SK-MEL-5 (cell line): ENCODE results near the gene CMIP. TPM values are rescaled to one million over a fixed set of nuclear protein-coding genes. Genes with fewer than 3 reads are reported as not detected.
"Not testable (repeated sequence)": the region's sequence is repeated elsewhere in the genome, so short reads cannot be mapped to it uniquely, and the experiment has no call there.

Experiments used
- DNase-seq: peaks from one replicate; pipeline ENCODE4 v3.0.0-alpha.2; 2016; ENCODE audit warnings: low read depth, low spot score
- in situ Hi-C: cut with HindIII; loops from 2 replicates; pipeline ENCODE4 v1.10.0; 2016; ENCODE audit warnings: low sequenced_read_pairs, high pct_unique_total_duplicates, low pct_unique_long_range_greater_than_20kb
- total RNA-seq: library from RNA; depleted of rRNA; stranded (reverse); fragments of >200 nt; shearing (Covaris generic); gene quantifications from 2 replicates; pipeline ENCODE4 v1.2.3, GENCODE V29; 2014

Gene CMIP
- total RNA-seq, 1 experiment from 2014 or later, result 2.0 TPM

DNA sequence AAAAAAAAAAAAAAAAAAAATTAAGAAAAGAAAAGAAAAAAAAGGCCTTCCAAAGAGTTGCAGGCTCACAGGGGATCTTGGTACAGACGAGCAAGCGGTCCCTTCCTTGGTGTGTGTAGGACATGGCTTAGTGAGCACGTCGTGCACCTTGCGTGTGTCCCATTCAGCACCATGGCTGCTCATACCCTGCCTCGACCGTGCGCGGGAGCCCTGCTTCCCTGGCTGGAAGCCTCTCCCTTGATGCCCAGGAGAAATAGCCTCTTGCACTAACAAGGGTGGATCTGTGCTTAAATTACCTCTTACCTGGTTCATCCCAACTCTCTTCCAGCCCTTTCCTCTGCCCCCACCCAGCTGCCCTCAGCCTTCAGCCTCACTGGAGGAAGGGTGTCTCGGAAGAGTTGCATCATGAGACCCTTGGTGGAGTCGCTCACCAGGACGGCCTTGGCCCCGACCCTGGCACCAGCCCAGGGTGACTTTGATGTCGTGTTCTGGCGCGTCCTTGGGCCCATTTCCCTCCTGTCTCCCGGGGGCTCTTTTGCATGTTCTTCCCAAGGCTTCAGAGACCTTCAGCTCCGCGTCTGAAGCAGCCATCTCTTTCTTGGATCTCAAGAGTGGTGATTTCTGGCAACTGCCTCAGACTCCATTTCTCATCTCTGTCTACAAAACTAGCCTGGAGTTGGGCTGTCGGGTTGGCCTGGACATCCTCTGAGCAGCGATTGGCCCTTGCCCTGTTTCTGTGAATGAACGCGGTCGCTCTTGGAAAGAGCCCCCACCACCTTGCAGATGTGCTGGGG, 127.2 kb downstream of the CMIP start:
- in situ Hi-C loops, result no loop called here
- DNase-seq, result no peak

DNA sequence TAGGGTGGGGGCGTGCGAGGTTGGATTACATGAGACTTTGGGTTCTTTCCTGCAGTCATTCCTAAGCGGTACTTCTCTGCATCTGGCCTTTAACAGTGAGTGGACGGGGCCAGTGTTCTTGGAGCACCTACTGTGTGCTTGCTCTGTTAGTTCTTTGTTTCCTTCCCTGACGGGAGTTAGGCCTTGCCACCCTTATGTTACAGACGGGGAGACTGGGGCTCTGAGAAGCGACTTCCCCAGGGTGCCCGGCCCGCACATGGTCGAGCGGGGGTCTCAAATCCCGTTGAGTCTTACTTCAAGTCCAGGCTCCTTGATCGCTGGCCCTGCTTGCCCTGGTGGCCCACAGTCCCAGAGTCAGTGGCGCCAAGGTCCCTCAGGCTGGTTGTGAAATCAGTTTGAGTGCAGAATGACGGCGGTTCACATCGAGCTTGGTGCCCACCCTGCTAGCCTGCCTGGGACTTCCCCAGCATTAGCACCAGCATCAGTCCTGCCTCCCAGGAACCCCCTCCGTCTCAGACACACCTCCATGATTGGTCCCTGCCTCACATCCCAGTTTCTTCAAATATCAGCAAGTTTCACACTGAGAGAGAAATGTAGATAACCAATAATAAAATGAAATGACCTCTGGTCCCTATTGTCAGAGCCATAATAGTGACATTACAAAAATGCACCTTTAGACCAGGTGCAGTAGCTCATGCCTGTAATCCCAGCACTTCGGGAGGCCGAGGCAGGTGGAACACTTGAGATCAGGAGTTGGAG, 128.0 kb downstream of the CMIP start:
- no peak for DNase-seq
- in situ Hi-C loops, result no loop called here

DNA sequence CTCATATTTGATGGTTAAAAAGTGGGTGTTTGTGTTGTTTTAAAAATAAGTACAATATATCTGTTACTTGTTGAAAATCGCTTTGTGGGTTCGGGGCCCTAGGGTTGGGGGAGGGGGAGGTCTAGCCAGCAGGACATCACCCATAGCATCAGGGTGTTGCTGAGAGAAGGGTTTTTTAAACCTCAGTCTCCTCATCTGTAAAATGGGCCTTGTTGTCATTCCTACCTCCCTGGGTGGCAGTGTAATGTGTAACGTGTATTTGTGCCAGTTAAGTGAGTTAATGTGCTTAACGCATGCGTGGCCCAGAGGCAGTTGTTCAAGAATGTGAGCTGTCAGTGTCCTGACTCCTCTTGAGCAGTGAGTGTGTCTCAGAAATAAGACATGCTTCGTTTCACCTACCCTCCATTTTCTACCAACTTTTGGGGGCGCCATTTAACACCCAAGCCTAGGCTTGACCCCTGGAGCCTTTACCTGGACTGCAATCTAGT, 129.0 kb downstream of the CMIP start:
- in situ Hi-C loops, result no loop called here
- DNase-seq, result no peak

DNA sequence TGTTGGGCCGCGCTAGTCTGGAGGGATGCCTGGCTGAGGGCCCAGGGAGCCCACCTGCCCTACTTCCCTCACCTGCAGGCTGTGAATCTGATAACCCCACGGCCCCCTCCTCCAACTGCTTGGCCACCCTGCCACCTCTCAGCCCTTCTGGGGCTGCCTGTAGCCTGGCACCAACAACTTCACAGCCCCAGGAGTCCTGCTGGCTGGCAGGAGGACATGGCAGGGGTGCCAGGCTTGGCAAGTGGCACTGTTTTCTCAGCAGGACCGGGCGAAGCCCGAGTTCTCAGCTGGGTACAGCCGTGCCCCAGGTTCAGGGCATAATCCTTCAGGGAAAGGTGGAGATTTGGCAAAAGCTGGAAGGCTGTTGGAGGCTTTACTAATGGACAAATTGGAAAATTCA, 129.6 kb downstream of the CMIP start:
- DNase-seq, result no peak
- in situ Hi-C loops, result no loop called here

DNA sequence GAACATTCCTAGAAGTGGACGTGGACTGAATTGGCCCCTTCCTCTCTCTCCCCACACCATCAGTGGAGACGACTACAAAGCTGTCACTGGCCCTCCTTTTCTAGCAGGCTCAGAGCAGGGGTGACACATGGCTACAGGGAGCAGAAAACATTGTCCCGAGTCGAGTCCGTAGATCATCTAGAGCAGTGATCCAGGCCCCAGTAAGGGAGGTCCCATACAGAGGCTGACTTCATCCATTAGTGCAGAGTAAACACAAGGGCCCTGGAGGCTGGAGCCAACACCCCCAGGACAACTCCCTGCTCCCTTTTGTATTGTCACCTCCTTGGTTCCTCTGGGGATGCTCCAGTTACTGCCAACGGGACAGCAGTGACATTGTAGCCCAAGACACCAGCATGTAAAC, 130.7 kb downstream of the CMIP start:
- in situ Hi-C loops, result no loop called here
- no peak for DNase-seq

DNA sequence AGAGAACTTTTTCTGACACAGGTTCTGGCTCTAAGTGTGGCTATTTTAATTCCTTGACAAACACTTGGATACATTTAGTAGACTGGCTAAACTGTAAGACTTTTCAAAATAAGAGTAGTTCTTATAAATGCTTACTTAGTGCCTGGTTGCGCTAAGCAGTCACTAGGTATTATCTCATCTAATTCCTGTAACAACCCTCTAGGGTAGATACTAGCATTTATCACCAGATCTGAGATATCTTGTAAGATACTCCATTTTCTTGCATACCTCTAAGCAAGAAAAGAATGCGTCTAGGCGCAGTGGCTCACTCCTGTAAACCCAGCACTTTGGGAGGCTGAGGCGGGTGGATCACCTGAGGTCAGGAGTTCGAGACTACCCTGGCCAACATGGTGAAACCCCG, 131.2 kb downstream of the CMIP start:
- in situ Hi-C loops, result no loop called here
- DNase-seq, result no peak

DNA sequence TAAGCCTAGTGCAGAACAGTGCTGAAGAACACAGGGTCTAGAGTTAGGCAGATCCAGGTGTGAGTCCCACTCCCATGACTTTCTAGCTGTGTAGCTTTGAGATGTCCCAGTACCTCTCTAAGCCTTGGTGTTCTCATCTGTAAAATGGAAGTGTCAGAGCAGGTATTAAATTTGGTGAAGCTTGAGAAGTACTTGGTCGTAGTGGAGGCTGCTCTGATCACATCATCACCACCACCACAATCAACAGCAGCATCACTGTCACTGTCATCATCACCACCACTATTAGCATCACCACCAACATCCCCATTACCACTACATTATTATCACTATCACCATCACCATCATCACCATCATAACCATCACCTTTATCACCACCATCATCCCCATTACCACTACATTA, 132.1 kb downstream of the CMIP start:
- in situ Hi-C loops, result no loop called here
- DNase-seq, result no peak

DNA sequence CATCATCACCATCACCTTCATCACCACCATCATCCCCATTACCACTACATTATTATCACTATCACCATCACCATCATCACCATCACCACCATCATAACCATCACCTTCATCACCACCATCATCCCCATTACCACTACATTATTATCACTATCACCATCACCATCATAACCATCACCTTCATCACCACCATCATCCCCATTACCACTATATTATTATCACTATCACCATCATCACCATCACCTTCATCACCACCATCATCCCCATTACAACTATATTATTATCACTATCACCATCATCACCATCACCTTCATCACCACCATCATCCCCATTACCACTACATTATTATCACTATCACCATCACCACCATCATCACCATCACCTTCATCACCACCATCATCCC, 132.7 kb downstream of the CMIP start:
- DNase-seq, in situ Hi-C loops: not testable (repeated sequence)

DNA sequence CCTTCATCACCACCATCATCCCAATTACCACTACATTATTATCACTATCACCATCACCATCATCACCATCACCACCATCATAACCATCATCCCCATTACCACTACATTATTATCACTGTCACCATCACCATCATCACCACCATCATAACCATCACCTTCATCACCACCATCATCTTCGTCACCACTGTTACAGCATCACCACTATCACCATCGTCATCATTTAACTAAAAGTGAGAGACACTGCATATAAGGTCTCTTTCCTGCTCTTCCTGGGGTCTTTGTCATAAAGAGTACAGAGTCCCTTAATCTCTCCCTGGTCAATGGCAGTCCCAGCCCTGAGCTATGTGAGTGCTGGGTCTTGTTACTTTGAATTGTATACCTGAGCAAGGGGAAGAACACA, 133.5 kb downstream of the CMIP start:
- in situ Hi-C loops, result no loop called here
- DNase-seq, result no peak

DNA sequence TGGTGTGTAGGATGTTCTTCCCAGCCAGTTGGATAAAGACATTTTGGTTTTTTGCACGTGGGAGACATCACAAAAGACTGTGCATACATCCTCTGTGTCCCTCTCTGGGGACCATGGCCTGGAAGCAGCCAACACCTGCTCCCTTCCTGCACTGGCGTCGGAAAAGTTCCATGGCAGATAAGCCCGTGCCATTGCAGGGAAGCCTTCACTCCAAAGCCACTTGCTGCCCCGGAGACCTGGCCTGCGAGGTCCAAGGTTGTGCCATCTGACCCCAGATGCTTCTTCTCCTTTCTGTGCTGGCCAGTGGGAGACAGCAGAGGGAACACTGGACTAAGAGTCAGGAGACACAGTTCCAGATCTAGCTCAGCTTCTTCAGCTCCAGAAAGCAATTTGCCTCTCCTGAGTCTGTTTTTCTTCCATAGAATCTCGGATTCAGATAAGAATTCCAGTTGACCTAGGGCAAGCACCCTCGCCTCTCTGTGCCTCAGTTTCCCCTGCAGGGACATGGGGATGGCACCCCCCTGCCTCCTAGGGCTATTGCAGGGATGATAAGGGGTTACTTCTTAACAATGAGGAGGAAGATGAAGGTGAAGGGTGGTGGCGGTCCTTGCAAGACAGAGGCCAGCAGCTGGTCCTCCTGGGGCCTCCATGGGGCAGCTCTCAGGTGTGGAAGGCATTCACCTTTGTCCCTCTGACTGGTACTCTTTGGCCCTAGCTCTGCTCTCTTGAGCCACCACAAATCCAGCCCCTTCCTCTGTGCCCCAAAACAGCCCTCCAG, 134.2 kb downstream of the CMIP start:
- in situ Hi-C loops, result no loop called here
- no peak for DNase-seq

DNA sequence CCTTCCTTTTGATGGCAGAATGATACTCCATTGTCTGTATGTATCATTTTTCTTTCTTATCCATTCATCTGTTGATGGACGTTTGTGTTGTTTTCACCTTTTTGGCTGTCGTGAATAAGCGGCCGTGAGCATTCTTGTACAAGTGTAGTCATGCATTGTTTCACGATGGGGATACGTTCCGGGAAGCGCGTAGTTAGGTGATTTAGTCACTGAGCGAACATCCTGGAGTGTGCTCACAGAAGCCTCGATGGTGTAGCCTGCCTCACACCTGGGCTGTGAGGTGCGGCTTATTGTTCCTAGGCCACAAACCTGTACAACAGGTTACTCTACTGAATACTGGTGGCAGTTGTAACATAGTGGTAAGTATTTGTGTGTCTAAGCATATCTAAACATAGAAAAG, 136.5 kb downstream of the CMIP start:
- DNase-seq, result no peak
- in situ Hi-C loops, result no loop called here

DNA sequence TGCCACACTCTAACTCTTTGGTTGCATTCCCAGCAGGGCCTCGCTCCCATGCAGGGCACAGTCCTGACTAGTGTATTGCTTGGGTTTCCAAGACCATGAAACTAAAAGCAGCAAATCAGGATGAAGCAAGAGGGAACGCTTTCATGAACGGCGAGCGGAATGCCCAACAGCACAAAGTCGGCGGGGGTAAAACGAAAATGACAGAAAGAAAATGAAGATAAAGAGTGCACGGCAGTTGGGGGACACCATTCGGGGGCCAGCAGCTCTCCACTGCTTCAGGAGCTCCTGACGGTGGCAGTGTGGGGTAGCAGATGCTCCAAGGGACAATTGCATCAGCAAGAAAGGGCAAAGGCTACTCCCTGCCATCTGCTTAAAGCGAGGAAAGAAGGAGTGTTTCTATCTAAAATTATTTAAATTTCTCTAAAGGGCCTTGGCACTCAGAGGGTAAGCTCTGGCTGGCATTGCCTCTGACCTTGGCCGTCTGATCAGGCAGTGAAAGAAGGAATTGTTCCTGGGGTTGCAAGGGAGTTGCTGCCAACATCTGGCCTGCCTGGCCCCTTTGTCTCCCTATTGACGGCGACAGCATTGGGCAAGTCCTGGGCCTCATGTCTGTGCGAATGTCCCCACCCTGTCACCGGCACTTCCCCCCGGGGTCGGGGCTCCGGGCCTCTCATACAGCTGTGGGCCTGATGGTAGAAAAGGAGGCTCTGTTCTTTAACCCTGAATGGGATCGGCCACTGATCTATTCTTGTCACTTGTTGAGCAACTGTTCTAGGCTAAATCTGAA, 138.2 kb downstream of the CMIP start:
- in situ Hi-C loops, result no loop called here
- no peak for DNase-seq

DNA sequence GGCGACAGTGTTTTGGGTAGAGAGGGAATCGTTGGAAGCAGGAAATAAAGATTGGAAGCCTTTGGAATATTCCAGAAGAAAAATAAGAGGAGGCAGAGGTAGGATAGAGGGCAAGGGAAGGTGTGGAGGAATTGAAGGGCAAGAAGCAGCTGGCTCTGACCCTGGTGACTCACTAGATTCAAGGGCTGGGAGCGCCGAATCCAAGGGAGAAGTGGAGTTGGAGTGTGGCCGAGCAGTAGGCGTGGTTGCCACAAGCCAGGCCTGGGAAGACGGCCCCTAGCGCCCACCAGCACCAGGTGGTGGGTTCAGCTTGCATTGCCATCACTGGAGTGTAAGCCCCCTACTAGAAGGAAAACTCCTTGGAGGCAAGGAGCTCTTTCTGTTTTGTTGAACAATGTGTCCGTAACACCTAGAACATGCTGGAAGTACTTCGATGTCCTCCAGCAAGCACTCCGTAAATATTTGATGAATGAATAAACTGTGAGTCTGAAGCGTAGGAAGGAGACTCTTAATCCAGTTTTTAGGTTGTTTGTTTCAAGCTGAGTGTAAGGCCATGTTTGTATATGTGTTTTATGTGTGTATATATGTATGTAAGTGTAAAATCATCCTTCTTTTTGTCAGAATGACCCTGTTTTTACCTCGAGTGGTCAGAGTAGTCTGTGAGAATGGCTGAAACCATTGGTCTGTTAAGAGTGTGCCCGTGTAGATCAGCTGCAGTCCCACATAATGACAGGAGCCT, 139.5 kb downstream of the CMIP start:
- in situ Hi-C loops, result no loop called here
- no peak for DNase-seq

DNA sequence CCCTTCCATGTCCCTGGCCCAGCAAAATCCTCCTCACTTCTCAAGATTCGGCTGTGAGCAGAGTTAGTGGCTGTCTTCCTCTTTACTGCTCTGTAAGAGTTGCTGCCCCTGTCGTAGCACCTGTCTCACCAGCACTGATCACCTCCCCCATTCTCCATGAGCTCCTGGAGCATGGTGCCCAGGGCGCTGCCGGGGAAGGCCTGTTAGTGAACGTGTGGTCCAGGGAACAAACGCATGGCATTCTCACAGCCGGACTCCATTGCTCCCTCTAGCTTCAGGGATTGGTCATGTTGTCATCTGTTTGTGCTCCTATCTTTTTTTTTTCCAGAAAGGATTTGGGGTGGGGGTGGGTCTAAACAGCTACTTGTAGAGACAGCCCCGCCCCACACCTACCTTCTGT, 141.2 kb downstream of the CMIP start:
- peak; percentile 80 for DNase-seq
- in situ Hi-C loops, result no loop called here

DNA sequence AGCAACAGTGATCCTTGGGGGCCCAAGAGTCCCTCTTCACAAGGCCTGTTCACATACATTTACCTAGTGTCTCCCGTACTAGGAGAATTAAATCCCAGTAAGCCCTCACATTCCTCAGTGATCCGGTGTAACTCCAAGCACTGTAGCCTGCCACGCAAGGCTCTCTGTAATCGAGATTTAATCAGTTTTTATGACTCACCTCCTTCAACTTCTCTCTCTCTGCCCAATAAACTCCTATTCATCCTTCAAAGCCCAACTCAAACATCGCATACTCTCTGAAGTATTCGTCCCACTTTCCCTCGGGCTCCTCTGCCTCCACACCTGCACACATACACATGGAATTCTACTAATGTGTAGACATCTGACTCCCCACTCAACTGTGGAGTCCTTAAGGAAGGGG, 141.8 kb downstream of the CMIP start:
- in situ Hi-C loops, result no loop called here
- DNase-seq, result no peak

DNA sequence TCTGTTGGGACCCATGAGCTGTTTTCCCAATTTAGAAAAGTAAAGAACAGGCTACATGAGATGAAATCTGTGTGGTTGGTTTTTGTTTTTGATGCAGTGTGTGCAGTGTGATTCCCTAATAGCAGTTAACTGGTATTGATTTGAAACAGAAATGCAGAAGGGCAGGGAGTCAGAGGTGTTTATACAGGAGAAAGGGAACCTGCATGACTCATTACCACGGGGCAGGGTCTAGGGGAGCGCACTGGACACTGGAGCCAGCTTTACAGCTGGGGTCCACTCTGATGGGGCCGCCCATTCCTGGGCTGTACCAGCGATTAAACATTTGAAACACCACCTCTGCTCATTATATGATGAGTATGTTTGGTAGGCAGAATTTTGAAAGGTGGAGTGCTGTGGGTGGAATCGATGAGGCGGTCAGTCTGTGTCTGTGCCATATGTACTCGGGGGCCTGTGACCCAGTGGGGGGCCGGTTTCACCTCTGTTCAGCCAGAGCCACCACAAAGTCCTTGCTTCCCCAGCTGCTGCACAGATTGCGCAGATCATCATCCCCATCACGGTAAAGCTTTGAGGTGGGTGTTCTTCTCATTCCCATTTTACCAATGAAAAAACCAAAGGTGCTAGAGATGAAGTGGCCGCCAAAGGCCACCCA, 142.5 kb downstream of the CMIP start:
- no peak for DNase-seq
- in situ Hi-C loops, result no loop called here
